Epithelial cell of esophagus (primary cell): ENCODE measurements around the gene GNL2.

Source experiments
- DNase-seq: peaks from one replicate; pipeline ENCODE4 v3.0.0; 2010; ENCODE audit warnings: low read depth
- H3K4me3 ChIP-seq: 2 replicates; pipeline ENCODE4 v1.5.1; 2011; ENCODE audit warnings: mild to moderate bottlenecking, low read length, control low read depth
- TF ChIP-seq, protein P1 (sequence below): IDR thresholded peaks from 2 replicates; pipeline ENCODE4 v1.5.1; 2011; ENCODE audit warnings: low read depth, mild to moderate bottlenecking, low read length, control low read depth, inconsistent platforms; ENCODE audit not compliant: insufficient read depth; ENCODE audit errors: missing control alignments

Gene GNL2

DNA sequence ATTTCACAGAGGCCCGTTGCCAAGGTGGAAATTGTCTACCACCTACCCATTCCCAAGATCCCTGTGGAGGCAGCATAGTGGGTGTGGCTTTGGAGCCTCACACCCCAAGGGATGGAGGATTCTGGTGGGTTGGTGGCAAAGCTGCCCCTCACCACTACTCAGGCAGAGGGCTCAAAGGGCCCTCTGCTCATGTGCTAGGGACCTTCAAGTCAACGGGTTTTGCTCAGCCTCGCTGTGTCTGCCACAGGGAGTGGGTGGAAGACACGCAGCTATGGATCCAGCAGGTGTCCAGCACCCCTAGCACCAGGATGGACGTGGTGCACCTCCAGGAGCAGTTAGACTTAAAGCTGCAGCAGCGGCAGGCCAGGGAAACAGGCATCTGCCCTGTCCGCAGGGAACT lies 36.7 kb downstream of the GNL2 start:
- no peak overlapping the region for H3K4me3 ChIP-seq
- no peak for DNase-seq
- TF ChIP-seq, protein P1, sequence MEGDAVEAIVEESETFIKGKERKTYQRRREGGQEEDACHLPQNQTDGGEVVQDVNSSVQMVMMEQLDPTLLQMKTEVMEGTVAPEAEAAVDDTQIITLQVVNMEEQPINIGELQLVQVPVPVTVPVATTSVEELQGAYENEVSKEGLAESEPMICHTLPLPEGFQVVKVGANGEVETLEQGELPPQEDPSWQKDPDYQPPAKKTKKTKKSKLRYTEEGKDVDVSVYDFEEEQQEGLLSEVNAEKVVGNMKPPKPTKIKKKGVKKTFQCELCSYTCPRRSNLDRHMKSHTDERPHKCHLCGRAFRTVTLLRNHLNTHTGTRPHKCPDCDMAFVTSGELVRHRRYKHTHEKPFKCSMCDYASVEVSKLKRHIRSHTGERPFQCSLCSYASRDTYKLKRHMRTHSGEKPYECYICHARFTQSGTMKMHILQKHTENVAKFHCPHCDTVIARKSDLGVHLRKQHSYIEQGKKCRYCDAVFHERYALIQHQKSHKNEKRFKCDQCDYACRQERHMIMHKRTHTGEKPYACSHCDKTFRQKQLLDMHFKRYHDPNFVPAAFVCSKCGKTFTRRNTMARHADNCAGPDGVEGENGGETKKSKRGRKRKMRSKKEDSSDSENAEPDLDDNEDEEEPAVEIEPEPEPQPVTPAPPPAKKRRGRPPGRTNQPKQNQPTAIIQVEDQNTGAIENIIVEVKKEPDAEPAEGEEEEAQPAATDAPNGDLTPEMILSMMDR: no peak

DNA sequence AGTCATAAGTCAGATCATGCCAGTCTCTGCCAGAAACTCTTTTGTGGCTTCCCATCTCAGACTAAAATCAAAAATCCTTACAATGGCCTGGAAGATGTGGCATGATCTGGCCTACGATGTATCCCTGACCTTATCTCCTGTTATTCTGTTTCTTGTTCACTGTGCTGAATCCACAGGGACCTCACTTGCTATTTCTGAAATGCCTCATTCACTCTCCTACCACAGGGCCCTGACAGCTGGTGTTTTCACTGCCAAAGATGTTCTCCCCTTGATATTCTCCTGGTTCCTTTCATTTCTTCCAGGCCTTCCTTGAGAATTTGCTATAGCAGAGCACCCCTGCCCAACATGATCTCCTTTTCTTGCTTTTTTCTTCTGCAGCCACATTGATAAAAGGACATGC lies 37.3 kb downstream of the GNL2 start:
- H3K4me3 ChIP-seq: no peak overlapping the region
- TF ChIP-seq, protein P1: no peak
- DNase-seq: no peak

DNA sequence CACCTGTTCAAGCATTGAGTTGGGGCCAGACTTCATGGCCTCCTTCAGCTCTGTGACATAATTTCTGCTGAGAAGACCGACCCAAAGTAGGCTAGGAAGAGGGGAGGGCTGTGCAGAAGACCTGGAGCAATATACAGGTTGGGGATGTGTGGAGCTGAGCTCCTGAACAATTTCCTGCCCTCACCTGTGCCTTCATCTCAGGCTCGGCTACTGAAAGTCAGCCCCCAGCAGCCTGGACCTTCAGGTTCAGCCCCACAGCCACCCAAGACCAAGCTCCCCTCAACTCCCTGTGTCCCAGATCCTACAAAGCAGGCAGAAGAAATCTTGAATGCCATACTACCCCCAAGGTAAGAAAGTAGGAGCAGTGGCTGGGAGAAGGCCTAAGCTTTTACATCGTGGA lies 38.3 kb downstream of the GNL2 start:
- DNase-seq: no peak
- H3K4me3 ChIP-seq: no peak overlapping the region
- TF ChIP-seq, protein P1: no peak

DNA sequence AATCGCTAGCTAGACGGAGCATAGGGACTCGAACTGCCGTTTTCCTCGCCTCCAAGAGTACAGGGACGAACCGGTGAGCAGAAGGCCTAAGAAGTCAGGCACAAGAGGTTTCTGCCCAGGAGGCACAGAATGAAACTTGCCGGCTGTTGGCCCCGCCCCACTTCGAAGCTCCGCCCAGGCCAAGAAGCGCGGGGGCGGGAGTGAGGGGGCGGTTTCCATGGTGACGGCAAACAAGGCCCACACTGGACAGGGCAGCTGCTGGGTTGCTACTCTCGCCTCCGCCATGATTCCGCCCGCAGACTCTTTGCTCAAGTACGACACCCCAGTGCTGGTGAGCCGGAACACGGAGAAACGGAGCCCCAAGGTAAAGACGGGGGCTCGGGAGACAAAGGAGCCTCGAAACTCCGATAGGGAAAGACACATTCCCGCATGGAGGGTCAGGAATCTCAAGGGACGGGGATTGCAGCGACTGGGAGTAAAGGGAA lies 39.0 kb downstream of the GNL2 start, which contains the start of gene DNALI1:
TSS of gene DNALI1 (plus strand) at position 229 of the 485 bp plus-strand sequence. CDS start at position 284, 55 bp downstream.
- DNase-seq: peak; percentile 76
- TF ChIP-seq, protein P1: no peak
- H3K4me3 ChIP-seq: peak within 1 kb of the TSS; percentile 9

DNA sequence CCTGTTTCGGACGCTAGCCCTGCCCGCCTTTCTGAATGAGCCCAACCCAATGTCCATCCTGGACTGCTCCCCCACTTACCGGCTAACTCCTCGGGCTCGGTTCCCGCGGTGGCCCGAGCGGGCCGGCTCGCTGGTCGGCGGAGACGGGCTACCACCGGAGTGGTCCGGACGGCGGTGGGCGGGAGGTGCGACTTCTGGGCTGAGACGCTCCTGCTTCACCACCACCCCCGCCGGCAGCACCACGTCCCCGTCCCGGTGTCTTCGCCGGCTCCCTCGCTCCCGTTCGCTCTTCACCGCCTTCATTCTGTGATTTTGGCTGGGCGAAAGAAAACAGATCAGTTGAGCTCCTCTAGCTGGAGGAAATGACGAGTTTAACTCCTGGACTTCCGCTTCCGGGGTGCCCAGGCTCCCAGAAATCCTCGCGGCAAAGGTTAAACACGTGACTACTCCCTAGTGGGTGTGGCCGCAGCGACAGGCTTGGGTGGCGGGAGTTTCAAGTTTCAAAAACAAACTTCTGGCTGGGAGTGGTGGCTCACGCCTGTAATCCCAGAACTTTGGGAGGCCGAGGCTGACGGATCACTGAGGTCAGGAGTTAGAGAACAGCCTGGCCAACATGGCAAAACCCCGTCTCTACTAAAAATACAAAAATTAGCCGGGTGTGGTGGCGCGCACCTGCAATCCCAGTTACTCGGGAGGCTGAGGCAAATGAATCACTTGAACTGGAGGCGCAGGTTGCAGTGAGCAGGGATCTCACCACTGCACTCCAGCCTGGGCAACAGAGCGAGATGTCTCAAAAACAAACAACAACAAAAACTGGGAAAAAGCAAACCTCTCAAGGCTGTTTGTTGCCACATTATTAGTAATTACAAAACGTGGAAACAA lies 41.6 kb downstream of the GNL2 start, which contains the start of gene SNIP1:
TSS of gene SNIP1 (minus strand) at position 367 of the 882 bp plus-strand sequence. CDS start at position 303, 64 bp downstream.
- peak; percentile 94 for DNase-seq
- TF ChIP-seq, protein P1: no peak
- peak within 1 kb of the TSS; percentile 100 for H3K4me3 ChIP-seq

DNA sequence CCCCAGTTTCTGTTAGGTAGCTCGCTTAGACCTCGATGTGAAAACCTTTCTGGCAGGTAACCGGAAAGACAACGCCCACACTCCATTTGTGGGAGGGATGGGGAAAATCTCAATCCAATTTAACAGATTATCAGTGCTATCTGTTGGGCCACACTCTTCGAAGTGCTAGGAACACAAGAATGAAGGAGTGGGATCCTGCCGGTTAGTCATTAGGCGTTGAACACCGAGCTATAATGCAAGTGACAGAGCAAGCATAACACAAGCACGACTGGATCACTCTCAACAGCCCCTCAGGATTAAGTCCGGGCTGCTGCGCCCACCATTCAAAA lies 42.2 kb downstream of the GNL2 start:
- no peak for DNase-seq
- peak overlapping the region; percentile 100 for H3K4me3 ChIP-seq
- TF ChIP-seq, protein P1: no peak
